ENCODE data around the gene ACTL10. TPM values are rescaled to one million over a fixed set of nuclear protein-coding genes. Genes with fewer than 3 reads are reported as not detected.
A peak's percentile ranks its signal among the peaks of the same experiment; 100 is the strongest.

Gene ACTL10
- total and polyA plus RNA-seq, 7 donors = 0.54 to 4.5 (median 0.66) TPM

- no peak for DNase-seq
- no peak overlapping the region for H3K27ac ChIP-seq
- H3K36me3 ChIP-seq = peaks cover 0 to 30% (median 6%) of the 10 kb centered on the region in 4 donors
- no peak overlapping the region for H3K4me3 ChIP-seq
- TF ChIP-seq EP300 (IDR thresholded peaks at IDR 0.05) (no peak), CTCF (IDR thresholded peaks at IDR 0.05) (no peak), POLR2A (IDR thresholded peaks at IDR 0.05) (no peak), POLR2AphosphoS5 (IDR thresholded peaks at IDR 0.05) (no peak)
- no peaks in the 10 kb centered on the region for H3K9me3 ChIP-seq
- no peaks in the 10 kb centered on the region for H3K27me3 ChIP-seq
- 84 to 90% methylated on average over 13 of the region's 13 CpGs for WGBS, 2 donors
- intact Hi-C loops (cut with DNase I) = loop anchor here (5.0 kb wide), 4 partner anchors 108 to 442 kb away; partner anchors contain the start of genes CDK5RAP1, CHMP4B and EIF2S2
- peaks cover 0 to 50% (median 43%) of the 10 kb centered on the region in 4 donors for H3K4me1 ChIP-seq
Measured at GRCh38 chr20:33669873-33670640, 3.3 kb downstream of the ACTL10 start.

- 79 to 92% methylated on average over 6 of the region's 6 CpGs for WGBS, 2 donors
- H3K4me1 ChIP-seq = peaks cover 0 to 57% (median 49%) of the 10 kb centered on the region in 4 donors
- DNase-seq = no peak
- intact Hi-C loops (cut with DNase I) = loop anchor here (5.0 kb wide), 1 partner anchor 141 kb away; the partner anchor contains the start of gene CHMP4B
- no peaks in the 10 kb centered on the region for H3K27me3 ChIP-seq
- H3K36me3 ChIP-seq = peaks cover 0 to 30% (median 6%) of the 10 kb centered on the region in 4 donors
- no peak for TF ChIP-seq POLR2AphosphoS5 (IDR thresholded peaks at IDR 0.05)
- TF ChIP-seq POLR2A (IDR thresholded peaks at IDR 0.05) = no peak
- H3K27ac ChIP-seq = no peak overlapping the region
- H3K9me3 ChIP-seq = no peaks in the 10 kb centered on the region
- no peak overlapping the region for H3K4me3 ChIP-seq
Measured at GRCh38 chr20:33670715-33671499, 4.2 kb downstream of the ACTL10 start.

- 86 to 90% methylated on average over 8 of the region's 8 CpGs for WGBS, 2 donors
- Histone ChIP-seq H3K27me3 (no peaks in the 10 kb centered on the region), H3K9me3 (no peaks in the 10 kb centered on the region), H3K36me3 (peaks cover 0 to 30% (median 6%) of the 10 kb centered on the region in 4 donors), H3K4me1 (peaks cover 0 to 57% (median 50%) of the 10 kb centered on the region in 4 donors), H3K4me3 (no peak overlapping the region), H3K27ac (peak overlapping the region in 2 of 4 donors; percentile 89 to 96)
- intact Hi-C loops (cut with DNase I) = loop anchor here (5.0 kb wide), 1 partner anchor 141 kb away; the partner anchor contains the start of gene CHMP4B
- no peak for DNase-seq
- TF ChIP-seq POLR2A (IDR thresholded peaks at IDR 0.05) = no peak
- no peak for TF ChIP-seq EP300 (IDR thresholded peaks at IDR 0.05)
- no peak for TF ChIP-seq CTCF (IDR thresholded peaks at IDR 0.05)
- TF ChIP-seq POLR2AphosphoS5 (IDR thresholded peaks at IDR 0.05) = no peak
Measured at GRCh38 chr20:33671573-33672288, 5.0 kb downstream of the ACTL10 start.

- peak; percentile 69 for DNase-seq
- H3K4me3 ChIP-seq = peak overlapping the region; percentile 55 to 83 (median 74)
- TF ChIP-seq POLR2A (IDR thresholded peaks at IDR 0.05) (no peak), CTCF (IDR thresholded peaks at IDR 0.05) (no peak), POLR2AphosphoS5 (IDR thresholded peaks at IDR 0.05) (no peak), EP300 (IDR thresholded peaks at IDR 0.05) (no peak)
- intact Hi-C loops (cut with DNase I) = loop anchor here (5.0 kb wide), 1 partner anchor 140 kb away; the partner anchor contains the start of gene CHMP4B
- H3K9me3 ChIP-seq = no peaks in the 10 kb centered on the region
- peak overlapping the region; percentile 89 to 96 (median 94) for H3K27ac ChIP-seq
- WGBS, 2 donors = 49 to 75% methylated on average over 17 of the region's 17 CpGs
- peaks cover 0 to 51% (median 48%) of the 10 kb centered on the region in 4 donors for H3K4me1 ChIP-seq
- H3K27me3 ChIP-seq = no peaks in the 10 kb centered on the region
- H3K36me3 ChIP-seq = peaks cover 0 to 30% (median 6%) of the 10 kb centered on the region in 4 donors
Measured at GRCh38 chr20:33672426-33673113, 5.8 kb downstream of the ACTL10 start.

Measured in sigmoid colon (tissue), 7 donors.